ENCODE measurements around the gene FXYD4.
A peak's percentile ranks its signal among the peaks of the same experiment; 100 is the strongest.
"Not testable (repeated sequence)": the region's sequence is repeated elsewhere in the genome, so short reads cannot be mapped to it uniquely, and the experiment has no call there.

The FXYD4 gene

DNA sequence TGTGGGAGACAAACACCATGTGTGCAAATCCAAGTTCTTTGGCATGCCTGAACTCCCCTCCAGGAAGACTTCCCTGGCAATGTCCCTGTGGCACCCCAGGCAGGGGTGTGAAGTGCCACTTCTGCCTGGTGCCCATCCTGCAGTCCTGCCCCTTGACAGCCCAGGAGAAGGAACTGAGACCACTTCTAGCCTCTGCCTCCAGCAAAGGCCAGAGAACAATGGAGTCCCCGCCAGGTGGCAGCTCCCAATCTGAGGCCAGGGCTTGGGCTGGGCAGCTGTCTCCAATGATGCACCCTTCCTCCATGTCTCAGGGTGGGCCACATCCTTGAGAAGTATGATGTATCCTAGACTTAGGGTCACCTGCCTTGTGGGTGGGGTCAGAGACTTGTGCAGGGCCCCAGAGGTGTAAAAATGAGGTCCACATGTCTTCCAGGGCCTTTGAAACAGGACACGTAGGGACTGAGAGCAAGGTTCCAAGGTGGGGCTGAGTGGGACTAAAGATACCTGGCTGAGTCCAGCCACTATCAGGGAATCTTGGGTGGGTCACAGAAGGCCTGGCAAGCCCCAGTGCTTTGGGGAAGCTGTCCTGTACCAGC is 5.5 kb downstream of the FXYD4 start:
- DNase-seq: no peak

DNA sequence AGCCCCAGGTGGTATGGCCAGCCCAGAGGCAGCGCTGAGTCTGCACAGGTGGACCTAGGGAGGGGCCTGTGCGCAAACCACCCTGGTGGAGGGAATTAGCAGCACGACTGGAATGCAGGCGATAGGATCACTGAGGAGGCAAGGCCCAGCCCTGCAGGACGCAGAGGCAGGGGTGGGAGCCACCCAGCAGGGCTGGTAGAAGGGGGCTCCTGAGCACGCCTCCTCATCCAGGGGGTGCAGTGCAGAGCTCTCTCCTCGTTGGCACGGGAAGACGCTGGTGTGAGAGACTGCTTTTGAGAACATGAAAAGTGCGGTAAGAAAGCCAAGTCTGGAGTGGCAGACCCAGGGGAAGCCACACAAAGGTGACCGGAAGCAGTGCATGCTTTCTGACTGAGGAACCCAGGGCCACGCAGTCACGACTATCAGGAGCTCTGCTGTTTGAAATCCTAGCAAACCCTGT is 6.0 kb downstream of the FXYD4 start:
- DNase-seq: no peak

DNA sequence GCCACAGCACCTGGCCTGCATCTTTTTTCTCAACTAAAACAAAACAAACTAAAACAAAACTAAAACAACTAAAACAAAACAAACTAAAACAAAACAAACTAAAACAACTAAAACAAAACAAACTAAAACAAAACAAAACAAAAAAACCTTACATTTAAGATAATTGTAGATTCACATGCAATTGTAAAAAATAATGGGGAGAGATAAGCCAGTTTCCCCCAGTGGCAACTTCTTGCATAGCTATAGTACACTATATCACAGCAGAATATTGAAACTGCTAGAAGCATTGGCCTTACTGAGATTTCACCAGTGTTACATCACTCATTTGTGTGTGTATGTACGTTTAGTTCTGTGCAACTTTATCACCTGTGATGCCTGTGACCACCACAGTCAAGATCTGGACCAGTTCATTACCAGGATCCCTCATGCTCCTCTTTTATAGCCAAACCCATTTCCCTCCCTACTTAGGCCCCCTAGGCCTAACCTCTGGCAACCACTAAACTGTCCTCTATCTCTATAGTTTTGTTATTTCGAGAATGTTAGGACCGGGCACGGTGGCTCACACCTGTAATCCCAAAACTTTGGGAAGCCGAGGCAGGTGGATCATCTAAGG is 9.3 kb downstream of the FXYD4 start:
- no peak for DNase-seq

DNA sequence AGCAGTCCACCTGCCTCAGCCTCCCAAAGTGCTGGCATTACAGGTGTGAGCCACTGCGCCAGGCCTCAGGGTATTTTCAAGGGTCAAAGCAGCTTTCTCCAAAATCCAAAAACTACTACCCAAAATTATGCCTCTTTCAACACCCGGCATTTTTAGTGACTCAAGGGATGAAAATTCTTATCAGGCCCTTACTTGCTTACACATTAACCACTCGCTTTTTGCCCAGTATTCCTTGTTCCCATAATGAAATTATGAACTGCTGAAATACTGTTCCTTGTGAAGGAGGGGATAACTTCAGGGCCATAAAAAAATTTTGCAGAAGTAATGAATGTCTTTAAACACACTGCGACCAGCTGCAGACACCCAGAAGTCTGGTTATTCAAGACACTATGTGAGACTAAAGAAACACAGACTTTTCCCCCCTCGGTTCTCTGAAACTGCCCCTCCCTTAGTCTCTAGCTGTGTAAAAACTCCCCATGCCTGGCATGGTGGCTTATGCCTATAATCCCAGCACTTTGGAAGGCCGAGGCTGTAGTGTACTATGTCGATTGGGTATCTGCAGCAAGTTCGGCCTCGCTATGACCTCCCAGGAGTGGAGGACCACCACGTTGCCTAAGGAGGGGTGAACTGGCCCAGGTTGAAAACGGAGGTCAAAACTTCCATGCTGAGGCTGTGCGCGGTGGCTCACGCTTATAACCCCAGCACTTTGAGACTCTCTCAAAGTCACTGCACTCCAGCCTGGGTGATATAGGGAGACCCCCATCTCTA is 12.0 kb downstream of the FXYD4 start:
- DNase-seq: no peak

DNA sequence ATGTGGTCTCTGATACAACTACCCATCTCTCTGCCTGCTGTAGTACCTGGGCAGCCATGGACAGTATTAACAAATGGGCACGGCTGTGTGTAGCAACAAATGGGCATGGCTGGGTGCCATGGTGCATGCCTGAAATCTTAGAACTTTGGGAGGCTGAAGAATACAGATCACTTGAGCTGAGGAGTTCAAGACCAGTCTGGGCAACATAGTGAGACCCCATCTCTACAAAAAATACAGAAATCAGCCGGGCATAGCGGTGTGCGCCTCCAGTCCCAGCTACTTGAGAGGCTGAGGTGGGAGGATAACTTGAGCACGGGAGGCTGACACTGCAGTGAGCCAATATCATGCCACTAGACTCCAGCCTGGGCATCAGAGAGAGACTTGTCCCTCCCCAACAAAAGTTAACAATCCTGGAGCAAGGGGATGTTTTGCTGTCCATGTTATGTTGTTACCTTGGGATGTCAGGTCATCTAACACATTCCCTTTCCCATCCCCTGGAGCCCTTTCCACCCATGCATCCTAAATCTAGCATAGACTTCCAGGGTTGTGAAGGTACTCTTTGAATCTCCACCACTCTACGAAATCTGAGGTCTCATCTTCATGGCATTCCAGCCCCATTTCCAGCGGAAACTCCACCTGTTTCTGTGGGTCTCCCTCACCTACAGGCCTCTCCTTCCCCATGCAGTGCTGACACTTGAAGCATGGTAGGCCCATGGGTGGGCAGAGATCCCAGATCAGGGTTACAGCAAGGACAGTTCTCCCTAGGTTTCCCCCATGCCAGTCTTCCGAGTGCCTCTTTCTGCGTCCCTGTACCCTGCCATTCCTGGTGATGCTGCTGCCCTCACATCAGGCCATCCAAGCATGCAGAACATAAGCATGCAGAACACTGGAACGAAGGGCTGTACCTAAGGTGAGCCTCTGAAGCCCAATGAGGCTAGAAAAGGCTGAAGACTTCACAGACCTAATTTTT is 13.1 kb downstream of the FXYD4 start:
- DNase-seq: no peak

DNA sequence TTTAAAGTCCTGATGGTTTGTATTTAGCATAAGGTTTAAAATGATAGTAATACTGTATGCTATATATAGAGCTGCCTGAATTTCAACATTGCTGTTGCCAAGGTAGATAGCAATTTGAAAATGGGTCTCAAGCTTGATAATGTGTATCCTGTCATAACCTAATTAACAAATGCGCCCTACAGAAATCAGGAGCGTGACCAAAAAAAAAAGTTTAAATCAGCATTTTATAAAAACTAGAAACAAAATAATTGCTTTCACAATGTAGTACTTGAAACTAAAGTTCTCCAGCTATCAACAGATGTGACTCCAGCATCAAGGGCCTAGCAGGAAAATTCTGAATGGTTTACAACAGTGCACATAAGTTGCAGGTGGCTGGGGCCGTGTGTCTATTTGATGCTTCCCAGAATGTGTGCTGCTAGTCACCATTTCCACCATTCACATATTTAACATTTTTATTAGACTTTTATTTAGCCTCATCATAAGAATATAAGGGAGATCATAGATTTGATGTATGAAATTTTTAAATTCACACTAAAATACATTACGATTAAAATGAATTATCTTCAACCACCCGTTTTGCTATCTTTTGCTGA is 14.1 kb downstream of the FXYD4 start:
- DNase-seq: no peak

DNA sequence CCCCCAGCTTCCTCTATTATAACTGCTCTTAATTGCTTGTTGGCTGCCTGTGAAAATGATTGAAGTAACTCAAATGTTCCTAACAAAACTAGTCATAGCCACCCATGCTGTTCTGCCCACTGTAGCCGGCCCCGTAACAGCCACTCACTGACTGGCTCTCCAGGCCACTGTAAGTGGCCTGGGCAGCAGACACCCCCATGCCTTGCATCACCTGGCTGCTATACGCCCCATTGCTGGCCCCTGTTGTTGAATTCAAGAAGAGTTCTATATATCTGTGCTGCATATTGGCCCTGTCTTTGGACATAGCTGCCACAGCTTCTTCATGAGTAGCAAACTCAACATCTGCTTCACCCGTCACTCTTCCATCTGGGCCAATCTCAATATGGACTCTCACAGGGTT is 15.1 kb downstream of the FXYD4 start:
- no peak for DNase-seq

DNA sequence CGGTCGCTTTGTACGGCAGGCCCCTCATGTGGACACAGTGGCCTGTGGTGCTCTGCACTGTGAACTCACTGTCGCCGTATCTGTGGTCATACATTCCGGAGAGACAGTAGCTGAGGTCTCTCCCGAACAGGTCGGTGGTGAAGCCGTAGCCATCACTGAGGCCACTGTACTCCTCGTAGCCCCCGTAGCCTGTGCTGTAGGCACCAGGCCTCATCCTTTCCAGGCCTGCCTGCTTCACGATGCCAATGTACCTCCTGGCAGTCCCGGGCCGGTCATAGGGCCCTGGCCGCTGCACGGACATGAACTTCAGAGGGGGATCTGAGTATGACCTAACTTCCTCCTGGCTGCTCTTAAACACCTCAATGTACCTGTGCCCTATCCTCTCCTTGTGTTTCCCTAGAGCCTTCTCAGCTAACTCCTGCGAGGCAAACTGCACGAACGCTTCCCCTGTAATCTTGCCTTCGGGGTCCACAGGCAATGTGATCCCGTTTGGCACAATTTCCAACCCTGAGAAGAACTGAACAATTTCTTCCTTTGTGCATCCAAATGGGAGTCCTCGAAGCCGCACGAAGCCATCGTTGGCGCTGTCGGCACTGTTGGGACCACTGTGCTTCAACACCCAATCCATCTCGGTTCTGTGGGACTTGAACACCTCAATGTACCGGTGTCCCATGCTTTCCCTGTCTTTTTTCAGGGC is 15.7 kb downstream of the FXYD4 start:
- no peak for DNase-seq

DNA sequence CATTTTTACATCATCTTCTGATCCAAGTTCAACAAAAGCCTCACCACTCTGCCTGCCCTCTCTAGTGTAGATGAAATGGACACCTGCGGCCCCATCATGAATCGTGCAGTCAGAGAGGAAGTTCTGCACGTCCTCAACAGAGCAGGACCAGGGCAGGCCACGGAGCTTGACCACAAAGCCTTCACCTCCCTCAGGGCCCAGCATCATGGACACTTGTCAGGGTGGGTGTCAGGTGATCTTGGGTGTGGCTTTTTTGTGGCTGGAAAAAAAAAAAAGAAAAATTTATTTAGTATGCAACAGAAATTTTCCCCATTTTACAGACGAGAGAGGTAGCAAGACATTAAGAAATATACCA is 16.2 kb downstream of the FXYD4 start:
- DNase-seq: no peak

DNA sequence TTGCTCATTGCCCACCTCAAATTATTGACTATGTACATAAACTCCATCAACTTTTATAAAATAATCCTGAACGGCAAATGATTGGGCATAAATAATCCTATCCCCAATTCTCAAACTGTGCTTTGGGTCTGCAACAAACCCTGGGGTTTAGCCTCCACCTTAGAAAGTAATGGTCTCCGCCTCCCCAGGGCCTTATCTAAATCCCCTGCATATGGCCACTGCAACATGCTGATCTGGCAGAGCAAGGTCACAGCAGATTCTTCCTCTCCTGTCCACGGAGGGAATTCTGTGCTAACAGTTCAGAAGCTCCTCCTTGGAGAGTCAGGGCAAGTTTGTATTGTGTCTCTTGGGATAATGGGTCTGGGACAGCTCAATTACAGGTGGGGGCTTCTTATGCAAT is 18.4 kb downstream of the FXYD4 start:
- no peak for DNase-seq

DNA sequence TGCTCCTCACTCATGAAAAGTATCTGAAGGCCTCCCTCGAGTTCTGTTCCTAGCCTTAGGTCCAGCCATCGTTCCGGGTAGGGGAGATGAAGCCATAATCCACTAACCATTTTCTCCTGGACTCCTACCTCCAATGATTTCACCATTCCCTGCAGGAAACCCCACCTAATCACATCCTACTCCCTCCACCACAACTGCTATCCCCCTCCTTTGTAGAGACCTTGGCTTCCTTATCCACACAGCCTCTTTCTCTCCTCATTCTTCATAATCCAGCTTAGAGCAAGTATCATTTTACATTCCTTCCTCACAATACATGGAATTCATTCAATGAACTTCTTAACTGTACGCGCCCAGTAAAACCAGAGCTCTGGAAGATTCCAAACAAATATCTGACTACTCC is 18.9 kb downstream of the FXYD4 start:
- DNase-seq: no peak

DNA sequence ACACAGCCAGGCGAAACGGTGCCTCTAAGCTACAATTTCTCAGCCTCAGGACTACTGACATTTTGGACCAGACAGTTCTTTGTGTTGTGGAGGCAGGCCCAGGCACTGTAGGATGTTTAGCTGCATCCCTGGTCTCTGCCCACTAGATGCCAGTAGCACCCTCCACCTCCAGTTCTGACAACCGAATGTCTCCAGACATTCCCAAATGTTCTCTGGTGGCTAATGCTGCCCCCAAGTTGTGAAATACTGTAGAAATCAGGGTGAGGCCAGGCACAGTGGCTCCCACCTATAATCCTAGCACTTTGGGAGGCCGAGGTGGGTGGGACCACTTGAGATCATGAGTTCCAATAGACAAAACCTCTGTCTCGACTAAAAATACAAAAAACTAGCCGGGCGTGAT is 19.3 kb downstream of the FXYD4 start:
- DNase-seq: no peak

DNA sequence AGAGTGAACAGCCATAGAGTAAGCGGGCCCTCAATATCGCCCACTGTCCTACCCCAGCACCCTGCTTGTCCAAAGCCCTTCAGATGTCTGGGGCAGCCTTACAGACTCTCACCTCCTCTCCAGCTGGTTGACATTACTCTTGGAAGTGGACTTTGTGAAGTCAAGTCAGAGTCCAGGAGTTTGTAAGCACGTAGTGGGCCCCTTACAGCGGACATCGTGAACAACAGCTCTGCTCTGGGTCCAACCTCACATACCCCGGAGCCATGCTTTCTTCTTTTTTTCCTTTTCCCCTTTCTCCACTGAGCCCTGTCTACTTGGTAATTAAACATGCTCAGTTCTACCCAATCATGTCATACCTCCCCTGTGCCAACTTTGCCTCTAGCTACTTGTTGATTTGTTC is 20.1 kb downstream of the FXYD4 start:
- DNase-seq: no peak

DNA sequence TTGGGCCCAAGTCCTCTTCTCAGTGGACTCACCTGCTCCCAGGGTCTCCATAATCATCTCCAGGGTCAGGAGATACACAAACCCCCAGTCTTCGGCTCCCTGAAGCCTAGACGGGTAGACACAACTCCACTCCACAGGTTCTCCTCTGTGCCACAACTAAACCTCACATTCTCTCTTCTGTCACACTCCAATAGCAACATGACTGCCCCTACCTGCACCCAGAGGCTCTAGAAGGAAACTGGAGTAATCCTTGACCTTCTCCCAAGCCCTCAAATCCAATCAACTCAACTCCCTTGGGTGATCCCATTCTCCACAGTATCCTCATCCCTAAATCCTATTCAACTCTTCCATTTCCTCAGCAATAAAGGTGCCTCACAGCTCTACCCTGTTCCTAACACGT is 21.3 kb downstream of the FXYD4 start:
- no peak for DNase-seq

DNA sequence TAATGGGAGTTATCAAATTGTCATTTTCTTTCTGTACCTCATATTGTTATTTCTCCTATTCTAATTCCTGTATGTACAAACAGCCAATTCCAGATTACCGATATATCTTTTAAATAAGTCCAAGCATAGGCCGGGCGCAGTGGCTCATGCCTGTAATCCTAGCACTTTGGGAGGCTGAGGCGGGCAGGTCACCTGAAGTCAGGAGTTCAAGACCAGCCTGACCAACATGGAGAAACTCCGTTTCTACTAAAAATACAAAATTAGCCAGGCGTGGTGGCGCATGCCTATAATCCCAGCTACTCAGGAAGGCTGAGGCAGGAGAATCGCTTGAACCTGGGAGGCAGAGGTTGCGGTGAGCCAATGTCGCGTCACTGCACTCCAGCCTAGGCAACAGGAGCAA is 21.8 kb downstream of the FXYD4 start:
- DNase-seq: not testable (repeated sequence)

DNA sequence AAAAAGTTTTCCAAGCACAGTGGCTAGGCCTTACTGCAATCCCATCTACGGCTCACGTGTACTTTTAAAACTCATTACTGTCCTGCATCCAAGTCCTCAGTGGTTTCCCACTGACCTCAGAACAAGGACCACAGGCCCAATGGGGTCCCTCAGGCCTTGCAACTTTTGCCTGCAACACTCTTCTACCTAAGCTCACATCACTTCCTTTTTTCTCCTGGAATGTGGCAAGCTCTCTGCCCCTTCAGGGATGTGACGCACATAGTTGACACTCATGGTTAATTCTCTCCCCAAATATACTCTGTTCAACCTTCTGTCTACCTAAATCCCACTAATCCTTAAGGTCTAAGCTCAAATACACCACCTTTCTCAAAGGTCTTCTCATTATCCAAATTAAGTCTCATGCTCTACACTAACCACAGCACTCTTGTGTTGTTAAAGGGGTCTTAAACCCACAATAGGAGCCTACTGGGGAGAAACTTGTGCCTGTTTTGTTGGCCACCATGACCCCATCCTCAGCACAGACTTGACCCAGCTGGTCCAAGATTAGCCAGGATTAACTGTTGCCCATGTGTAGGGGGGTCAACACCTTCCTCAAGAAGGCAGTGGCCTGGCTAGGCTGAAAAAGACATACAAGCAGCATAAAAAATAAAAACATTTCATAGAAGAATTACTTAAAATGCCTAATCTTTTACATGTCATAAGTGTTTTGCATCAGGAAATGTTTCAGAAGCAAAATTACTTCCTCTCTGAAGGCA is 22.3 kb downstream of the FXYD4 start:
- no peak for DNase-seq

DNA sequence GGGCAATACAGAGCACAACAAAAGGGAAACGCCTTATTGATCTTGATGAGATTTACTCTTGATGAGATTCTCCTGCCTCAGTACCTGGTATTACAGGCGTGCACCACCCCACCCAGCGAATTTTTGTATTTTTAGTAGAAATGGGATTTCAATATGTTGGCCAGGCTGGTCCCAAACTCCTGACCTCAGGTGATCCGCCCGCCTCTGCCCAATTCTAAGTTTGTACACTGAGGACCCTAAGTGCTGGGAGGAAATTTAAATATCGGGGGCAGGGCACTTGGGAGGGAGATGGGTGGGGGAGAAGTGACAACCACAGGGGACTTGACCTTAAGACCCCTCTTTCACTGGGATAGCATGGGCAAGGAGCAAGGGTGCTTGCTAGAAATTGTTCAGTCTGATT is 23.4 kb downstream of the FXYD4 start:
- DNase-seq: no peak

DNA sequence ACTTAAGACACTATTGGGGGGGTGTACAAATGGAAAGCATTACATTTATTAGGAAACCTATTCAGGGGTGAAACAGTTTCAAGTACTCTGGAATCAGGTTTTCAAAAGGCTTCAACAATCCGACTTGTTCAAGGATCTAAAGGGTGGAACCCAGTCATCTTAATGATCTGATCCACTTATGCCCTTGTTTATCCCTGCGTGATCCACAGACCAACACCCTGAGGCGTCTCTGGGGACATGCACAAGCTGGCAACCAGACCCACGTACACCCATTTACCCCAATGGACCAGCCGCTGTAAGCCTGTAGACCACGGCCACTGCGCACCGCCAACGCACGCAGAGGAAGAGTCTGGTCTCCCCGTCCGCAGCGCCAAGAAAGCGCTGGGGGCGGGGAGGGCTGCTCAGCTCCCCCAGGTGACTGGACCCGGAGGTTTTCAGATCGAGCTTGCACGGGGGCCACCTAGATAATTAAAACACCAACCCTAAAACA is 24.2 kb downstream of the FXYD4 start:
- no peak for DNase-seq

DNA sequence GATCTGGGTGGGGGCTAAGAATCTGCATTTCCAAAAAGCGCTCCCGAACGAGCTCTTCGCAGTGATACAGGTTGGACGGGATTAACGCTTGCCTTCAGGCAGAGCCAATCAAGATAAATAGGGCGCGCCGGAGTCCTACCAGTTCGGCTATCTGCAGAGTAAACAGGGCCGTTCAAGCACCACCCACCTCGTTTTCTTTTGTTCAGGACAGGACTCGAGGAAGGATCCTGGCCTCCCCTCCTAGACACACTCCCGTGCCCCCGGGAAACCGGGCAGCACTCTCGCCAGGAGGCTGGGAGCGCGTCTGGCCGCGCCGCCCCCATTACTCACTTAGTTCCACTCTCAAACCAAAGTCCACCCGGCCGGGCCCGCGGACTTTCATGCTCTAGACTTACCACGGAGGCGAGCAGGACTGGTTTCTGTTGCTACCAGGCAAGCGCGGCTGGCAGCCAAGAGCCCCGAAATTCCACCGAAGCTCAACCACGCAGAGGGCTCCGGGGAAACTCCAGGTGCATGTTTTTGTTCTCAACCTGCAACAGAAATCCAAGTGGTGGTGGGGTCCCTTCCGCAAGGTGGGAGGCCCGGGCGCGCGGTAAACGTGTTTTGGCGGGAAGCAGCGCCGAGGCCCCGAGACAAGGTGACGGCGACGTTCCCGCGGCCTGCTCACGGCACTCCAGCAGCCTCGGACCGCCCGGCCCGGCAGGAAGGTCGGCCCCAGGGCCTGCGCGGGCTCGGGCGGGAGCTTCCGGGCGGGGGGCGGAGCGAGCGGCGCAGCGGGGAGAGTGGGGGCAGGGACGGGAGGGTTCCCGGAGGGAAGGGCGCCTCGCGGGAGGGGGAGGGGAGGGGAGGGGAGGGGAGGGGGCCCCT is 24.9 kb downstream of the FXYD4 start:
- DNase-seq: peak; percentile 62

DNA sequence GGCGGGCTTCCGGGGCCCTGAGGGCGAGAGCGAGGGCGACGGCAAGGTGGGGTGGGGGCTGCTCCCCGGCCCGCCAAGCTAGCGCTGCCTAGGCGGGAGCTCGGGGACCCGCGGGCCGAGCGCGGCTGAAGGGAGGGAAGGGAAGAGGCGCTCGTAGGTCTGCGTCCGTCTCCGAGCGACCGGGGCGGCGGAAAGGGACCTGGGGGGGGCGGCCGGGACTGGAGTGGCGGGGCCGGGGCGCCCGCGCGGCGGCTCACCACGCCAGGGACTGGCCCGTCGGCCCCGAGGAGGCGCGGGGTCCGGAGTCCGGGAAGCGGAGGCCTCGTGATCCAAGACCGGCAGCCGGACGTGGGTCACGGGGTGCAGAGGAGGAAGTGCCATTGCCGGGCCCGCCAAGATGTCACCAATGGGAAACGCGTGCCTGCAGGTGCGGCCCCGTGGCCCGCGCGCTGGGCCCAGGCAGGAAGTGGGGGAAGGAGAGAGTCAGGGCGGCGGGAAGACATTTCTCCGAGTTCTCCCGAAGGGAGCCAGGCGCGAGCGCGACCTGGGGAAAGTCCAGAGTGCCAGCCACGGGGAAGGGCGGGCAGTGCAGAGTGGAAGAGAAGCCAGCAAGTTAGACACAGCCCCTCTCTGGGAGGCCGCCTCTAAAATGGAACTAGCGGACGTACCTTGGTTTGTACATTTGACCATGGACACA is 25.6 kb downstream of the FXYD4 start:
- DNase-seq: peak; percentile 86

All from NCI-H226 (cell line).